ENCODE results near the gene GRIK4. TPM values are rescaled to one million over a fixed set of nuclear protein-coding genes. Genes with fewer than 3 reads are reported as not detected.

GRIK4 gene
- total RNA-seq, 2 experiments from 2014 or later: not detected

DNA sequence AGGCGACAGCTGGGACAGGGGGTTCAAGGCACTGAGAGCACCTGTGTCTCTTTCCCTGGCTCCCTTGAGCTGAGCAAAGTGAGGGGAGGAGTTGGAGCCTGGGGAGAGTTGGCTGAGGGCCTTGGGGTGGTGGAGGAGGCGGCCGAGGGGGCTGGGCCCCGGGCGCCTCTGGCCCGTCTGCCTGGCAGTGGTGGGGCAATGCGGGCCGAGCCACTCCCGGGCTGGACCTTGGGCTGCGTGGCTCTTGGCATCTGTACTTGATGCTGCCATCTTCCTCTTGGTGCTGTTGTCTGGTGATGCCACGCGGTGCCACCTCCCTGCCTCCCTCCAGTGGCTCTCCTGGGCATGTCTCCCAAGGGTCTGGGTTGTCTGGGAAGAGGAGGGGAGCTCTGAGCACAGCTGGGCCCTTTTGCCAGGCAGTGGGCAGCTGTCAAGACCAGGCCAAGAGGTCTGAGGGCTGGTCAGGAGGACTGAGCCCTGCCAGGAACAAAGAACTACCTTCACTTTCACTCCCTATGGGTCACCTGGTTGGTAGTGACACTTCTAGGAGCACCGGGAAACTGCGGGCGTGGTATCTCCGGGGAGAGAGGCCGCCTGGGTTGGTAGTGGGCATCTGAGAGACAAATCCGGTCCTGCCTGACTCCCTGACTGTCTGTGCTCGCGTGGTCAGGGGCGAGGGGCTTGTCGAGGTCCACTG is 1.3 kb downstream of the GRIK4 start:
- CTCF ChIA-PET: interaction anchor here (2.6 kb wide), 1 partner anchor 11 kb away, joined by 15 read pairs; no protein-coding TSS in a partner anchor
- no peak overlapping the region for H3K4me3 Mint-ChIP-seq
- intact Hi-C loops (cut with micrococcal nuclease): loop anchor here (10.0 kb wide), 2 partner anchors 442 to 682 kb away; no protein-coding TSS in a partner anchor

DNA sequence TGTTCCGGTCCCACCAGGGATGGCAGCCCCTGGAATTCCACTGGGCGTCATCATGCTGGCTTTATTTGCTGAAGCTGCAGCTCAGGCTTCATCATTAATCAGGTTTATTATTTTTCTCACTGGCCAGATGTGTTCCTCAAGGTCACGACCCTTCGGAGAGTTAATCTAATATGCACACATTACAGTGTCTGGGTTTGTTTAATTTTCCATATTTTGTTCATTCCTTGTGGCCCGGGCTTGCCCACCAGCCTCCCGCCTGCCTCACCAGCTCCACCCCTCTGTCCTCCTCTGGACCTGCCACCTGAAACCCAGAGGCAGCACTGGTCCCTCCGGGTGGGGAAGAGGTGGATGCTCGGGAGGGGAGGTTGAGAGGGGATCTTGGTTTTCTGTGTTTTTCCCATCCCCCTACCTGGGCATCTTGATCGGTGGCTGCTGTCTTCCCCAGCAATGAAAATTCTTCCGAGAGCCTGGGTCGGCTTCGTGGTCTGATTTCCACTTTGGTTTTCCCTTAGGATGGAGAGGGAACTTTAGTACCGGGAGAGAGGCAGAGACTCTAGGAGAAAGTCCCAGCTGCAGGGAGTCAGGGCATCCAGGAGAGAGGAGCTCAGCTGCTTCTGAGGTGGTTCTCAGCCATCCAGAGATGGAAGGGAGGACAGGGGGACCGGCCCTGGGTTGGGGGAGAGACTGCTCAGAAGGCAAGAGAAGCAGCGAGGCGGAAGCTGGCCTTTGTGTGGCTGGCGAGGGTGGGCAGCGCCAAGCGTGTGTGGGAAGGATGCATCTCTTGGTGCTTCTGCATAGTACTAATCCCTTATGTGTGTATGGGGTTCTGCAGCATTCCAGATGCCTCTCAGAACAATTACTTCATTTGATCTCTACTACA is 2.1 kb downstream of the GRIK4 start:
- ATAC-seq (no peak), DNase-seq (no peak)
- Mint-ChIP-seq H3K36me3 (ENCODE audit: low read depth) (no peaks in the 10 kb centered on the region), H3K9me3 (no peaks in the 10 kb centered on the region), H3K4me1 (ENCODE audit: low read depth) (no peaks in the 10 kb centered on the region), H3K4me3 (no peak overlapping the region), H3K27ac (no peak overlapping the region), H3K27me3 (peaks cover 50% of the 10 kb centered on the region)
- intact Hi-C loops (cut with micrococcal nuclease): loop anchor here (10.0 kb wide), 2 partner anchors 441 to 681 kb away; no protein-coding TSS in a partner anchor
- POLR2A ChIA-PET: no interaction called here
- TF ChIP-seq, protein P1, sequence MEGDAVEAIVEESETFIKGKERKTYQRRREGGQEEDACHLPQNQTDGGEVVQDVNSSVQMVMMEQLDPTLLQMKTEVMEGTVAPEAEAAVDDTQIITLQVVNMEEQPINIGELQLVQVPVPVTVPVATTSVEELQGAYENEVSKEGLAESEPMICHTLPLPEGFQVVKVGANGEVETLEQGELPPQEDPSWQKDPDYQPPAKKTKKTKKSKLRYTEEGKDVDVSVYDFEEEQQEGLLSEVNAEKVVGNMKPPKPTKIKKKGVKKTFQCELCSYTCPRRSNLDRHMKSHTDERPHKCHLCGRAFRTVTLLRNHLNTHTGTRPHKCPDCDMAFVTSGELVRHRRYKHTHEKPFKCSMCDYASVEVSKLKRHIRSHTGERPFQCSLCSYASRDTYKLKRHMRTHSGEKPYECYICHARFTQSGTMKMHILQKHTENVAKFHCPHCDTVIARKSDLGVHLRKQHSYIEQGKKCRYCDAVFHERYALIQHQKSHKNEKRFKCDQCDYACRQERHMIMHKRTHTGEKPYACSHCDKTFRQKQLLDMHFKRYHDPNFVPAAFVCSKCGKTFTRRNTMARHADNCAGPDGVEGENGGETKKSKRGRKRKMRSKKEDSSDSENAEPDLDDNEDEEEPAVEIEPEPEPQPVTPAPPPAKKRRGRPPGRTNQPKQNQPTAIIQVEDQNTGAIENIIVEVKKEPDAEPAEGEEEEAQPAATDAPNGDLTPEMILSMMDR (IDR thresholded peaks at IDR 0.05): no peak
- CTCF ChIA-PET: no interaction called here

More for the DNA sequence above, 1.3 kb downstream of the GRIK4 start:
- DNase-seq (no peak), ATAC-seq (no peak)
- no peaks in the 10 kb centered on the region for H3K9me3 Mint-ChIP-seq
- H3K36me3 Mint-ChIP-seq (ENCODE audit: low read depth): no peaks in the 10 kb centered on the region
- H3K4me1 Mint-ChIP-seq (ENCODE audit: low read depth): no peaks in the 10 kb centered on the region
- TF ChIP-seq, protein P1 (IDR thresholded peaks at IDR 0.05): no peak
- POLR2A ChIA-PET: no interaction called here
- H3K27ac Mint-ChIP-seq: no peak overlapping the region
- H3K27me3 Mint-ChIP-seq: peaks cover 55% of the 10 kb centered on the region

DNA sequence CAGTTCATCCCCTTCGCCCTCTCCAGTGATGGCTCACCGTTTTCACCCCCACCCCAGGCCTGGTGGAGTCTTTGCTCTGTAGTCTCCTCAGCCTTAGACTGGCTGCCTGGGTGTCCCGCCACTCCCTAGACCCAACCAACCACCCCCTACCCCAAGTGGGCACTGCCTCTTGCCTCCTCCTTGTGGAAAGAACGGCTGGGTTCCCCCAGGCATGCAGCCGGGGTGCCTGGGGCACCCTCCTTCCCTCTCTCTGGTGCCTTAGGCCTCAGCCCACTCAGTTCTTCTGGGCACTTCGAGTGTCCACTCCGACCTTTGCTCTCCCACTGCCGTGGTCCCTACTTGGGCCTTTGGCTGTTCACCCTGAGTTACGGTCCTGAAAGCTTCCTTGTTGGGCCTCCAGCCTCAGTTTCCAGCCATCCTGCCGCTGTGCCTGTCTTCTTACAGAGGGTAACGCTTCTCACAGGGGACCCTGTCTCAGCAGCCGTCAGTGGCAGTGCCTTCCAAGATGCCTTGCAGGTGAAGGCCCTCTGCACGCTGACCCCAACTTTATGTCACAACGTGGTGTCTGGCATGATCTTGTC is 3.1 kb downstream of the GRIK4 start:
- TF ChIP-seq, protein P1 (IDR thresholded peaks at IDR 0.05): no peak
- ChIA-PET POLR2A (no interaction called here), CTCF (no interaction called here)
- no peak overlapping the region for H3K4me3 Mint-ChIP-seq
- no peaks in the 10 kb centered on the region for H3K36me3 Mint-ChIP-seq (ENCODE audit: low read depth)
- DNase-seq (no peak), ATAC-seq (no peak)
- no peaks in the 10 kb centered on the region for H3K9me3 Mint-ChIP-seq
- no peak overlapping the region for H3K27ac Mint-ChIP-seq
- peaks cover 41% of the 10 kb centered on the region for H3K27me3 Mint-ChIP-seq
- intact Hi-C loops (cut with micrococcal nuclease): loop anchor here (10.0 kb wide), 2 partner anchors 440 to 680 kb away; no protein-coding TSS in a partner anchor
- no peaks in the 10 kb centered on the region for H3K4me1 Mint-ChIP-seq (ENCODE audit: low read depth)

- H3K36me3 Mint-ChIP-seq (ENCODE audit: low read depth): no peaks in the 10 kb centered on the region
These were observed 3.7 kb downstream of the GRIK4 start for GRCh38 chr11:120515186-120515723.

More at GRCh38 chr11:120515186-120515723, 3.7 kb downstream of the GRIK4 start:
- H3K27ac Mint-ChIP-seq: no peak overlapping the region
- POLR2A ChIA-PET: no interaction called here
- TF ChIP-seq, protein P1 (IDR thresholded peaks at IDR 0.05): no peak
- no peak for DNase-seq
- CTCF ChIA-PET: no interaction called here
- intact Hi-C loops (cut with micrococcal nuclease): loop anchor here (10.0 kb wide), 2 partner anchors 440 to 680 kb away; no protein-coding TSS in a partner anchor
- no peak overlapping the region for H3K4me3 Mint-ChIP-seq
- ATAC-seq: no peak
- H3K4me1 Mint-ChIP-seq (ENCODE audit: low read depth): no peaks in the 10 kb centered on the region
- no peaks in the 10 kb centered on the region for H3K9me3 Mint-ChIP-seq
- peaks cover 37% of the 10 kb centered on the region for H3K27me3 Mint-ChIP-seq
